K562 (cell line): ENCODE results near the gene BMP10. TPM values are rescaled to one million over a fixed set of nuclear protein-coding genes. Genes with fewer than 3 reads are reported as not detected.

Experiments used
- CTBP1 ChIP-seq: fragments of 450-650 bp; IDR thresholded peaks from 2 replicates; pipeline ENCODE4 v1.6.1; 2016; ENCODE audit warnings: borderline replicate concordance
- NFYB ChIP-seq: IDR thresholded peaks from 2 replicates; pipeline ENCODE4 v1.6.1; 2011; ENCODE audit warnings: mild to moderate bottlenecking, moderate library complexity; ENCODE audit not compliant: insufficient read length; ENCODE audit errors: extremely low read depth
- NR2C2 ChIP-seq, 2 experiments: fragments of 200-800 bp in 1 of 2; sonication (Bioruptor generic) in 1 of 2; sonication (generic) in 1 of 2; formaldehyde crosslinking in 1 of 2; IDR thresholded peaks; 2 replicates each; pipeline versions ENCODE4 v1.6.1 to v1.8.0; 2016 to 2022; ENCODE audit warnings: mild to moderate bottlenecking in 1 of 2, missing compliant biosample characterization in 1 of 2, missing genetic modification characterization in 1 of 2, missing genetic modification reagents in 1 of 2
- NR4A1 ChIP-seq, 2 experiments: fragments of 250-450 bp in 1 of 2; fragments of 450-650 bp in 1 of 2; sonication (Bioruptor Pico) in 1 of 2; IDR thresholded peaks; 2 replicates each; pipeline versions ENCODE4 v1.4.0 to v1.6.1; 2016 to 2020; ENCODE audit warnings: mild to moderate bottlenecking in 2 of 2, missing compliant biosample characterization in 1 of 2, missing genetic modification characterization in 1 of 2, moderate library complexity in 1 of 2
- REST ChIP-seq, 2 experiments: fragments of 450-650 bp; formaldehyde crosslinking in 1 of 2; IDR thresholded peaks; 2 replicates each; pipeline versions ENCODE4 v1.4.0 to v1.6.1; 2014 to 2020; ENCODE audit warnings: mild to moderate bottlenecking in 2 of 2, borderline replicate concordance in 1 of 2, low read depth in 1 of 2
- SMC3 ChIP-seq: conservative IDR thresholded peaks from 2 replicates; pipeline ENCODE4 v1.6.1; 2011; ENCODE audit warnings: low read depth, low read length, improper control_type of control experiment; ENCODE audit not compliant: insufficient read depth
- XRCC5 ChIP-seq: fragments of 200-400 bp; formaldehyde crosslinking; IDR thresholded peaks from 2 replicates; pipeline ENCODE4 v1.6.1; 2017; ENCODE audit warnings: low read depth, mild to moderate bottlenecking, low read length
- ZKSCAN1 ChIP-seq: fragments of 150-350 bp; IDR thresholded peaks from 2 replicates; pipeline ENCODE4 v1.6.1; 2016; ENCODE audit warnings: low read depth, low read length
- ZNF444 ChIP-seq: fragments of 250-450 bp; sonication (Bioruptor Pico); IDR thresholded peaks from 2 replicates; pipeline ENCODE4 v1.4.0; 2020; ENCODE audit warnings: mild to moderate bottlenecking, moderate library complexity
- polyA plus RNA-seq, 8 experiments: library from polyadenylated mRNA; depleted of rRNA in 4 of 8; stranded (reverse) in 5 of 8; unstranded in 3 of 8; fragments of >200 nt; fragmentation: Nextera tagmentation in 2 of 8; fragmentation: Illumina TruSeq in 1 of 8; extraction: Ambion mirVana in 2 of 8; extraction: Trizol in 1 of 8; gene quantifications; 2 replicates each; pipeline versions ENCODE4 v1.2.1 to v1.2.3, GENCODE V29; 2011 to 2014; ENCODE audit warnings: inconsistent platforms in 1 of 8, missing spikeins in 1 of 8
- total RNA-seq, 7 experiments: library from RNA; depleted of rRNA in 6 of 7; stranded (reverse); fragments of >200 nt in 6 of 7; fragmentation: Illumina TruSeq in 2 of 7; extraction: Trizol in 2 of 7; gene quantifications; 2 replicates each; pipeline versions ENCODE4 v1.2.1 to v1.2.3, GENCODE V29; 2011 to 2021; ENCODE audit warnings: low replicate concordance in 1 of 7
- TF ChIP-seq, protein P1 (sequence below): fragments of 450-650 bp; formaldehyde crosslinking; IDR thresholded peaks from 2 replicates; pipeline ENCODE4 v1.4.0; 2020; ENCODE audit warnings: mild to moderate bottlenecking, moderate library complexity
- TF ChIP-seq, protein P2 (sequence below), 3 experiments: IDR thresholded peaks in 2 of 3; conservative IDR thresholded peaks in 1 of 3; 2 replicates each; pipeline ENCODE4 v1.5.1; 2011 to 2012; ENCODE audit warnings: low read length in 3 of 3, mild to moderate bottlenecking in 3 of 3, control low read depth in 2 of 3, improper control_type of control experiment in 1 of 3, inconsistent platforms in 1 of 3, low read depth in 1 of 3, mixed read lengths in 1 of 3, moderate library complexity in 1 of 3; ENCODE audit not compliant: insufficient read depth in 2 of 3

BMP10 gene
- total and polyA plus RNA-seq, 9 of the 15 experiments (the other 6 are each of a cell fraction or from before 2014, with no cell fraction given), result 0.11 to 0.91 (median 0.43) TPM

- TF ChIP-seq REST (IDR thresholded peaks at IDR 0.05; ENCODE audit: borderline replicate concordance), result peak; percentile 81
- no peak for TF ChIP-seq REST (CRISPR knock-in tag; IDR thresholded peaks at IDR 0.05; ENCODE audit: low read depth)
- no peak for TF ChIP-seq ZNF444 (CRISPR knock-in tag)
- no peak for TF ChIP-seq NR2C2 (CRISPR knock-in tag; IDR thresholded peaks at IDR 0.05)
- no peak for TF ChIP-seq NR2C2 (tag; IDR thresholded peaks at IDR 0.05)
- TF ChIP-seq CTBP1, result peak; percentile 53; the same call in 1 of the 2 replicates
- no peak for TF ChIP-seq NR4A1 (CRISPR knock-in tag; IDR thresholded peaks at IDR 0.05)
- 0 out of 2 replicates have a peak, but pooled peaks have one; percentile 40 for TF ChIP-seq NR4A1 (tag; IDR thresholded peaks at IDR 0.05)
- TF ChIP-seq SMC3, result peak; percentile 75
- TF ChIP-seq NFYB, result no peak
- TF ChIP-seq, protein P1, sequence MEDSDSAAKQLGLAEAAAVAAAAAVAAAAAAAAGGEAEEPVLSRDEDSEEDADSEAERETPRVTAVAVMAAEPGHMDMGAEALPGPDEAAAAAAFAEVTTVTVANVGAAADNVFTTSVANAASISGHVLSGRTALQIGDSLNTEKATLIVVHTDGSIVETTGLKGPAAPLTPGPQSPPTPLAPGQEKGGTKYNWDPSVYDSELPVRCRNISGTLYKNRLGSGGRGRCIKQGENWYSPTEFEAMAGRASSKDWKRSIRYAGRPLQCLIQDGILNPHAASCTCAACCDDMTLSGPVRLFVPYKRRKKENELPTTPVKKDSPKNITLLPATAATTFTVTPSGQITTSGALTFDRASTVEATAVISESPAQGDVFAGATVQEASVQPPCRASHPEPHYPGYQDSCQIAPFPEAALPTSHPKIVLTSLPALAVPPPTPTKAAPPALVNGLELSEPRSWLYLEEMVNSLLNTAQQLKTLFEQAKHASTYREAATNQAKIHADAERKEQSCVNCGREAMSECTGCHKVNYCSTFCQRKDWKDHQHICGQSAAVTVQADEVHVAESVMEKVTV, result peak; percentile 55; the same call in 1 of the 2 replicates
- TF ChIP-seq, protein P2, sequence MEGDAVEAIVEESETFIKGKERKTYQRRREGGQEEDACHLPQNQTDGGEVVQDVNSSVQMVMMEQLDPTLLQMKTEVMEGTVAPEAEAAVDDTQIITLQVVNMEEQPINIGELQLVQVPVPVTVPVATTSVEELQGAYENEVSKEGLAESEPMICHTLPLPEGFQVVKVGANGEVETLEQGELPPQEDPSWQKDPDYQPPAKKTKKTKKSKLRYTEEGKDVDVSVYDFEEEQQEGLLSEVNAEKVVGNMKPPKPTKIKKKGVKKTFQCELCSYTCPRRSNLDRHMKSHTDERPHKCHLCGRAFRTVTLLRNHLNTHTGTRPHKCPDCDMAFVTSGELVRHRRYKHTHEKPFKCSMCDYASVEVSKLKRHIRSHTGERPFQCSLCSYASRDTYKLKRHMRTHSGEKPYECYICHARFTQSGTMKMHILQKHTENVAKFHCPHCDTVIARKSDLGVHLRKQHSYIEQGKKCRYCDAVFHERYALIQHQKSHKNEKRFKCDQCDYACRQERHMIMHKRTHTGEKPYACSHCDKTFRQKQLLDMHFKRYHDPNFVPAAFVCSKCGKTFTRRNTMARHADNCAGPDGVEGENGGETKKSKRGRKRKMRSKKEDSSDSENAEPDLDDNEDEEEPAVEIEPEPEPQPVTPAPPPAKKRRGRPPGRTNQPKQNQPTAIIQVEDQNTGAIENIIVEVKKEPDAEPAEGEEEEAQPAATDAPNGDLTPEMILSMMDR (IDR thresholded peaks at IDR 0.05 in 2 of 3, conservative IDR thresholded peaks at IDR 0.05 in 1 of 3; ENCODE audit: insufficient read depth in 2 of 3, low read depth in 1 of 3, low read length in 3 of 3), result peak; percentile 85 to 92 (median 89)
- TF ChIP-seq ZKSCAN1, result peak; percentile 31; the same call in 1 of the 2 replicates
- 0 out of 2 replicates have a peak, but pooled peaks have one; percentile 30 for TF ChIP-seq XRCC5
Measured at GRCh38 chr2:68837164-68837860, 33.9 kb downstream of the BMP10 start (continued).
